MM.1S (cell line): ENCODE results near the gene CCDC102A.

Experiments
- CTCF ChIP-seq: fragments of 300-600 bp; sonication (generic); IDR thresholded peaks from 2 replicates; pipeline ENCODE4 v1.5.1; 2016; ENCODE audit warnings: antibody characterized with exemption, low read length, mixed read lengths
- EZH2 ChIP-seq: fragments of 300-600 bp; sonication (generic); optimal IDR thresholded peaks from 2 replicates; pipeline ENCODE3; 2017; ENCODE audit warnings: low read depth, mild to moderate bottlenecking, antibody characterized with exemption, low read length, mixed read lengths

GRCh38 chr16:57500578-57501111 is 35.7 kb downstream of the CCDC102A start:
- TF ChIP-seq CTCF (no peak), EZH2 (no peak)
